AG04449 (cell line): ENCODE results near the gene HCK.

ENCODE experiments used
- CTCF ChIA-PET: fragments of 350-600 bp; formaldehyde crosslinking; extraction: SDS; loops from one replicate; lab custom pipeline; 2021; ENCODE audit warnings: antibody characterized with exemption; lab: Yijun Ruan, JAX
- POLR2A ChIA-PET: fragments of 400-600, 350-600 bp; formaldehyde crosslinking; extraction: SDS; loops from one replicate; lab custom pipeline; 2020; ENCODE audit warnings: antibody characterized with exemption, inconsistent platforms; lab: Yijun Ruan, JAX
- DNase-seq: peaks from one replicate; pipeline ENCODE4 v3.0.0-alpha.2; 2010; ENCODE audit warnings: low read depth, low spot score
- H3K4me3 ChIP-seq: 2 replicates; pipeline ENCODE4 v1.5.1; 2011; ENCODE audit warnings: low read depth, mild to moderate bottlenecking, control low read depth, low read length
- TF ChIP-seq, protein P1 (sequence below): IDR thresholded peaks from one replicate; pipeline ENCODE4 v1.5.1; 2011; ENCODE audit warnings: mild to moderate bottlenecking, moderate library complexity, low read length, control low read depth, inconsistent platforms; ENCODE audit not compliant: insufficient read depth; ENCODE audit errors: missing control alignments

The HCK gene

GRCh38 chr20:32142991-32143390, 90.9 kb downstream of the HCK start:
- ChIA-PET CTCF (no interaction called here), POLR2A (interaction anchor here (0.7 kb wide), 1 partner anchor 11 kb away, joined by 3 read pairs; no protein-coding TSS in a partner anchor)

DNA sequence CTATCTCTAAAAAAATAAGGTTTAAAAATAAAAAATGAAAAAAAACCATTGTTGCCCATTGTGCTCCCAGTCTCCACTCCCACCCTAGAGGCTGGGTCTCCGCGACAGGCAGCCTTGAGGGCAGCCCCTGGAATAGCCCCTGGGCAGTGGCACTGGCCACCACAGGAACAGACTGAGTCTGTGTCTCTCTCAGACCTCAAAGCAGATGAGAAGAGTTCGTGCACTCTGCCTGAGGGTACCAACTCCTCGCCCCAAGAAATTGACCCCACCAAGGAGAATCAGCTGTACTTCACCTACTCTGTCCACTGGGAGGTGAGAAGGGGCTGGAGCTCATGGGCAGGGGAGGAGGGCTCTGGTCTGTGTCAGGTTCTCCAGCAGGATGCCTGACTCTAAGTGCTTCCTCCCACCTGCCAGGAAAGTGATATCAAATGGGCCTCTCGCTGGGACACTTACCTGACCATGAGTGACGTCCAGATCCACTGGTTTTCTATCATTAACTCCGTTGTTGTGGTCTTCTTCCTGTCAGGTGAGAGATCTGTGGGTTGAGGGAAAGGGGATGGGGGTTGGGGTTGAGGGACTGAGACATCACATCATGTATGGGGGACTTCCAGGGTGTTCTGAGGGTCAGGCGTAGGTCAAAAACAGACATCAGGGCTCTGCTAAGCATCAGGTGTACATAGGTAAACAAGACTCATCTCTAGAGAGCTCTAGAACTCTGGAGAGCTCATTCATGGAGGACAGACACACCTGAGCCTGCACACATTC, 93.0 kb downstream of the HCK start:
- no peak overlapping the region for H3K4me3 ChIP-seq
- ChIA-PET CTCF (interaction anchor here (1.8 kb wide), 1 partner anchor 322 kb away, joined by 5 read pairs; no protein-coding TSS in a partner anchor), POLR2A (no interaction called here)
- TF ChIP-seq, protein P1, sequence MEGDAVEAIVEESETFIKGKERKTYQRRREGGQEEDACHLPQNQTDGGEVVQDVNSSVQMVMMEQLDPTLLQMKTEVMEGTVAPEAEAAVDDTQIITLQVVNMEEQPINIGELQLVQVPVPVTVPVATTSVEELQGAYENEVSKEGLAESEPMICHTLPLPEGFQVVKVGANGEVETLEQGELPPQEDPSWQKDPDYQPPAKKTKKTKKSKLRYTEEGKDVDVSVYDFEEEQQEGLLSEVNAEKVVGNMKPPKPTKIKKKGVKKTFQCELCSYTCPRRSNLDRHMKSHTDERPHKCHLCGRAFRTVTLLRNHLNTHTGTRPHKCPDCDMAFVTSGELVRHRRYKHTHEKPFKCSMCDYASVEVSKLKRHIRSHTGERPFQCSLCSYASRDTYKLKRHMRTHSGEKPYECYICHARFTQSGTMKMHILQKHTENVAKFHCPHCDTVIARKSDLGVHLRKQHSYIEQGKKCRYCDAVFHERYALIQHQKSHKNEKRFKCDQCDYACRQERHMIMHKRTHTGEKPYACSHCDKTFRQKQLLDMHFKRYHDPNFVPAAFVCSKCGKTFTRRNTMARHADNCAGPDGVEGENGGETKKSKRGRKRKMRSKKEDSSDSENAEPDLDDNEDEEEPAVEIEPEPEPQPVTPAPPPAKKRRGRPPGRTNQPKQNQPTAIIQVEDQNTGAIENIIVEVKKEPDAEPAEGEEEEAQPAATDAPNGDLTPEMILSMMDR, result no peak
- DNase-seq, result no peak

More at GRCh38 chr20:32142991-32143390, 90.9 kb downstream of the HCK start:
- no peak for DNase-seq
- H3K4me3 ChIP-seq, result no peak overlapping the region
- TF ChIP-seq, protein P1, result no peak

DNA sequence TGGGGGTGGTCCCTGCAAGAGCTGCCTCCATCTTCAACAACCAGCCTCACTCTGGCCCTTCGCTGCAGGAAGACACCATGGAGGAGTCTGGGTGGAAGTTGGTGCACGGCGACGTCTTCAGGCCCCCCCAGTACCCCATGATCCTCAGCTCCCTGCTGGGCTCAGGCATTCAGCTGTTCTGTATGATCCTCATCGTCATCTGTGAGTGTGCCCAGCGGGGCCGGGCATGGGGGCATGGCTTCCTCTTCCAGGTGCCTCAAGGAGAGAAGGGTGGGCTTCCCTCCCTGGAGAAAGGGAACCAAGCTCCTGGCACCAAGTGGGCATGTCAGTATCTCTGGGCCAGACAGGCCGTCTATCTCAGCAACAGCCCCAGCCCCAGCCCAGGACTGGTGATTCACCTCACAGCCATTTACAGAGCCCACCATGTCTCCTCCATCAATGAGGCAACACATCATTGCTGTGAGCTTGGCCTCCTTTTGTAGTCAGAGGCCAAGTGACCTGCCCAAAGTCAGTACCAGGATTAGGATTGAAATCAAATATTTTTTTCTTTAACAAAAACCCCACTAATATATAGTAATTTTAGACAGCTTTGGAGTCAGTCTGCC, 97.6 kb downstream of the HCK start:
- TF ChIP-seq, protein P1, result no peak
- no peak overlapping the region for H3K4me3 ChIP-seq
- CTCF ChIA-PET, result no interaction called here
- POLR2A ChIA-PET, result no interaction called here
- DNase-seq, result no peak

GRCh38 chr20:32150291-32150848, 98.3 kb downstream of the HCK start:
- CTCF ChIA-PET, result no interaction called here
- TF ChIP-seq, protein P1, result no peak
- POLR2A ChIA-PET, result no interaction called here
- DNase-seq, result no peak
- no peak overlapping the region for H3K4me3 ChIP-seq
